AG20443 (cell line): ENCODE results near the gene DDIT3.
"Not testable (repeated sequence)": the region's sequence is repeated elsewhere in the genome, so short reads cannot be mapped to it uniquely, and the experiment has no call there.

ENCODE experiments used
- DNase-seq: peaks from one replicate; pipeline ENCODE4 v3.0.0; 2012; ENCODE audit warnings: low spot score, mixed read lengths

Gene DDIT3

GRCh38 chr12:57520053-57520818 lies at the start of gene DDIT3:
DDIT3 (minus strand) TSS chr12:57520514; CDS start chr12:57517406, 3,108 bp downstream.
- peak; percentile 97 for DNase-seq

- DNase-seq, result no peak
Measured at GRCh38 chr12:57569858-57570257, 49.5 kb upstream of the DDIT3 start.

GRCh38 chr12:57568838-57569237 lies 48.5 kb upstream of the DDIT3 start:
- DNase-seq, result no peak

- DNase-seq, result no peak
Measured at GRCh38 chr12:57564178-57564740, 43.9 kb upstream of the DDIT3 start.

GRCh38 chr12:57563358-57563757 lies 43.0 kb upstream of the DDIT3 start:
- no peak for DNase-seq

GRCh38 chr12:57561117-57561516 lies 40.8 kb upstream of the DDIT3 start:
- not testable (repeated sequence) for DNase-seq

GRCh38 chr12:57560516-57560915 lies 40.2 kb upstream of the DDIT3 start:
- no peak for DNase-seq

GRCh38 chr12:57558864-57559263 lies 38.5 kb upstream of the DDIT3 start:
- no peak for DNase-seq

GRCh38 chr12:57554897-57555296 lies 34.6 kb upstream of the DDIT3 start:
- DNase-seq, result no peak

GRCh38 chr12:57554453-57554852 lies 34.1 kb upstream of the DDIT3 start:
- no peak for DNase-seq

- no peak for DNase-seq
Measured at GRCh38 chr12:57553343-57554202, 33.3 kb upstream of the DDIT3 start.

GRCh38 chr12:57552835-57553313 lies 32.6 kb upstream of the DDIT3 start:
- DNase-seq, result peak; percentile 61

- no peak for DNase-seq
Measured at GRCh38 chr12:57552306-57552651, 32.0 kb upstream of the DDIT3 start.

GRCh38 chr12:57551637-57552305 lies 31.5 kb upstream of the DDIT3 start:
- DNase-seq, result no peak

GRCh38 chr12:57550641-57551549 lies 30.6 kb upstream of the DDIT3 start:
- no peak for DNase-seq

- DNase-seq, result peak; percentile 80
Measured at GRCh38 chr12:57549909-57550640, 29.8 kb upstream of the DDIT3 start, which contains the start of gene KIF5A. KIF5A (plus strand) TSS chr12:57550044; CDS start chr12:57550272, 228 bp downstream.

- DNase-seq, result no peak
Measured at GRCh38 chr12:57549203-57549908, 29.0 kb upstream of the DDIT3 start.

GRCh38 chr12:57548488-57548887 lies 28.2 kb upstream of the DDIT3 start:
- DNase-seq, result no peak

GRCh38 chr12:57548013-57548315 lies 27.6 kb upstream of the DDIT3 start:
- DNase-seq, result no peak
